GM23248 (cell line): ENCODE data around the gene TOM1L1. TPM values are rescaled to one million over a fixed set of nuclear protein-coding genes. Genes with fewer than 3 reads are reported as not detected.

Experiments used
- DNase-seq: peaks from one replicate; pipeline ENCODE4 v3.0.0-alpha.2; 2015
- H2AFZ ChIP-seq: fragments of 200-600 bp; sonication (generic); 2 replicates; pipeline ENCODE4 v1.6.1; 2016; ENCODE audit warnings: antibody characterized with exemption
- H3F3A ChIP-seq: fragments of 200-600 bp; sonication (generic); 2 replicates; pipeline ENCODE4 v1.6.1; 2016; ENCODE audit warnings: mild to moderate bottlenecking, antibody characterized with exemption, mixed run types; ENCODE audit not compliant: insufficient read depth
- H3K27ac ChIP-seq: fragments of 200-600 bp; sonication (generic); 2 replicates; pipeline ENCODE4 v1.5.1; 2016; ENCODE audit warnings: mild to moderate bottlenecking
- H3K27me3 ChIP-seq: fragments of 200-600 bp; sonication (generic); replicated peaks from 2 replicates; pipeline ENCODE4 v1.6.1; 2016; ENCODE audit warnings: mild to moderate bottlenecking; ENCODE audit not compliant: insufficient read depth
- H3K36me3 ChIP-seq: fragments of 200-600 bp; sonication (generic); 2 replicates; pipeline ENCODE4 v1.6.1; 2016; ENCODE audit warnings: low read depth, mild to moderate bottlenecking
- H3K4me1 ChIP-seq: fragments of 200-600 bp; sonication (generic); 2 replicates; pipeline ENCODE4 v1.6.1; 2016; ENCODE audit warnings: mild to moderate bottlenecking; ENCODE audit not compliant: insufficient read depth
- H3K4me2 ChIP-seq: fragments of 200-600 bp; sonication (generic); one replicate; pipeline ENCODE4 v1.6.1; 2016; ENCODE audit warnings: mild to moderate bottlenecking; ENCODE audit not compliant: unreplicated experiment
- H3K4me3 ChIP-seq: fragments of 200-600 bp; sonication (generic); 2 replicates; pipeline ENCODE4 v1.5.1; 2016; ENCODE audit warnings: mild to moderate bottlenecking
- H3K79me2 ChIP-seq: fragments of 200-600 bp; sonication (generic); 2 replicates; pipeline ENCODE4 v1.6.1; 2016; ENCODE audit warnings: mild to moderate bottlenecking; ENCODE audit not compliant: insufficient read depth
- H3K9ac ChIP-seq: fragments of 200-600 bp; sonication (generic); 2 replicates; pipeline ENCODE4 v1.6.1; 2016; ENCODE audit warnings: mild to moderate bottlenecking
- H3K9me2 ChIP-seq: fragments of 200-600 bp; sonication (generic); 2 replicates; pipeline ENCODE4 v1.6.1; 2016; ENCODE audit warnings: mixed run types, mild to moderate bottlenecking, moderate library complexity; ENCODE audit not compliant: insufficient read depth
- H3K9me3 ChIP-seq: fragments of 200-600 bp; sonication (generic); one replicate; pipeline ENCODE4 v1.6.1; 2017; ENCODE audit warnings: low read depth
- H4K20me1 ChIP-seq: fragments of 200-600 bp; sonication (generic); 2 replicates; pipeline ENCODE4 v1.6.0; 2016; ENCODE audit not compliant: insufficient read depth
- EZH2 ChIP-seq: fragments of 200-600 bp; sonication (generic); IDR thresholded peaks from 2 replicates; pipeline ENCODE4 v1.6.1; 2018; ENCODE audit warnings: antibody characterized with exemption, mild to moderate bottlenecking; ENCODE audit not compliant: insufficient read depth, poor library complexity, severe bottlenecking
- EZH2phosphoT487 ChIP-seq: fragments of 200-600 bp; sonication (generic); IDR thresholded peaks from 2 replicates; pipeline ENCODE4 v1.6.1; 2018; ENCODE audit warnings: antibody characterized with exemption, moderate library complexity, mild to moderate bottlenecking, low read depth; ENCODE audit not compliant: insufficient read depth
- WGBS, 2 experiments: methylation state at CpG; one replicate each; pipeline ENCODE4 v1.1.6; 2015 to 2017; ENCODE audit warnings: low lambda C conversion rate in 2 of 2, low coverage in 1 of 2; ENCODE audit errors: missing lambda C conversion rate in 2 of 2; 5-methylcytosine and 5-hydroxymethylcytosine counted together
- in situ Hi-C: fragments of 300-500 bp; cut with MboI; formaldehyde crosslinking; loops from 2 replicates; pipeline ENCODE4 v1.15.0; 2020
- polyA plus RNA-seq: library from polyadenylated mRNA; unstranded; fragments of >200 nt; fragmentation: Nextera tagmentation; extraction: Ambion mirVana; gene quantifications from 2 replicates; pipeline ENCODE4 v1.2.1, GENCODE V29; 2016
- total RNA-seq: library from RNA; depleted of rRNA; stranded (reverse); fragments of >200 nt; shearing (Covaris generic); gene quantifications from 2 replicates; pipeline ENCODE4 v1.2.3, GENCODE V29; 2014

Gene TOM1L1
- total and polyA plus RNA-seq, 2 experiments from 2014 or later = 5.5 to 13.1 TPM

- DNase-seq = peak; percentile 97
- TF ChIP-seq EZH2phosphoT487 (no peak), EZH2 (no peak)
- Histone ChIP-seq H3K4me2 (peak within 1 kb of the TSS; percentile 93), H3K9me2 (no peaks in the 10 kb centered on the region), H3F3A (0 out of 2 replicates have a peak, but pooled peaks cover 7% of the 10 kb centered on the region), H3K4me1 (peaks cover 13% of the 10 kb centered on the region), H3K27me3 (no peaks in the 10 kb centered on the region), H3K36me3 (peaks cover 13% of the 10 kb centered on the region), H3K27ac (peak within 1 kb of the TSS; percentile 82), H3K4me3 (peak within 1 kb of the TSS; percentile 96), H3K79me2 (peaks cover 69% of the 10 kb centered on the region), H4K20me1 (no peaks in the 10 kb centered on the region), H3K9ac (peak within 1 kb of the TSS; percentile 92), H2AFZ (peak within 1 kb of the TSS; percentile 99), H3K9me3 (no peaks in the 10 kb centered on the region)
- 1 to 2% methylated on average over 52 to 57 of the region's 57 CpGs for WGBS, 2 experiments
- in situ Hi-C loops = no loop called here
Measured at GRCh38 chr17:54968262-54968987, 67.8 kb downstream of the TOM1L1 start, which contains the start of the genes COX11 and STXBP4. Gene COX11 (minus strand): TSS chr17:54968654. CDS start chr17:54968646, 8 bp downstream. Gene STXBP4 (plus strand): TSS chr17:54968765. CDS start chr17:54986220, 17,455 bp downstream.

GRCh38 chr17:54968988-54969332, 68.3 kb downstream of the TOM1L1 start:
- Histone ChIP-seq H3K36me3 (peaks cover 7% of the 10 kb centered on the region), H4K20me1 (no peaks in the 10 kb centered on the region), H3K27ac (peak overlapping the region; percentile 82), H3K27me3 (no peaks in the 10 kb centered on the region), H3K9me2 (no peaks in the 10 kb centered on the region), H3K9me3 (no peaks in the 10 kb centered on the region), H3K4me3 (peak overlapping the region; percentile 96), H3K79me2 (peaks cover 75% of the 10 kb centered on the region), H3K4me1 (peaks cover 13% of the 10 kb centered on the region), H2AFZ (peak overlapping the region; percentile 99), H3F3A (0 out of 2 replicates have a peak, but pooled peaks cover 7% of the 10 kb centered on the region), H3K9ac (peak overlapping the region; percentile 92), H3K4me2 (peak overlapping the region; percentile 93)
- 0% methylated on average over 13 of the region's 13 CpGs for WGBS, 2 experiments
- in situ Hi-C loops = no loop called here
- TF ChIP-seq EZH2phosphoT487 = no peak
- no peak for TF ChIP-seq EZH2
- DNase-seq = peak; percentile 66

DNA sequence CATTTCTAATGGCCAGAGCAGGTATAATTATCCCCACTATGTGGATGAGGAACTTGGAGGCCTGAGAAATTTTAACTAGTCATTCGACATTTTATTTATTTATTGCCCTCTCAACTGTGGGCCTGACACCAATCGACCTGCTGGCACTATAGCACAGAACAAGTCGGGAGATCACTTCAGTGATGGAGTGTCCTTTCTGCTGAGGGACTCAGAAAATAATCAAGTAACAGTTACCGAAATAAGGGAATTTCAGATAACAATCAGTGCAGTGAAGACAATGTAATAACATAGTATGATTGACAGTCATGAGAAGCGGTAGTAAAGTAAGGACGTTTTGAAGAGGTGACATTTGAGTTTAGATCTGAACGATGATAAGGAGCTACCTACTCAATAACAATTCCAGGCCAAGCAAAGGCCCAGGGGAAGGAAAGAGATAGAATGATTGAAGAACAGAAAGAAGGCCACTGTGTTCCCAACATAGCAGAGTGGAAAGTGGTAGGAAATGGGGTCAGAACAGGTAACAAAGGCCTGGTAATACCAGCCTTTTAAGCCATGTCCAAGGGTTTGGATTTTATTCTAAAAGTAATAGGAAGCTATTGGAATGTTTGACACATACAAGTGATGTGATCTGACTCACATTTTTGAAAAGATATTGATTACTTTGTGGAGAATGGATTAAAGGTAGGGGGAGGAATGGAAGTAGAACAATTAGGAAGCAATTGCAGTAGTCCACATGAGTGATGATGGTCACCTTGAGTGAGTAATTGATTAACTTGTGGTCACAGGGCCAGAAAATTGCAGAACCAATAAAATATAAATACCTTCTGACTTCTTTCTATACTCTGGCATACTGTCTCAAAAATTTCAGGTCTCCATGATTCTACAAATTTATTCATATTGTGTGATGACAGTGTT, 69.3 kb downstream of the TOM1L1 start:
- Histone ChIP-seq H3K4me2 (peak overlapping the region; percentile 93), H3F3A (0 out of 2 replicates have a peak, but pooled peaks cover 7% of the 10 kb centered on the region), H3K27me3 (no peaks in the 10 kb centered on the region), H3K9me2 (no peaks in the 10 kb centered on the region), H3K9me3 (no peaks in the 10 kb centered on the region), H3K36me3 (no peaks in the 10 kb centered on the region), H4K20me1 (no peaks in the 10 kb centered on the region), H2AFZ (peak overlapping the region; percentile 99), H3K4me1 (peaks cover 13% of the 10 kb centered on the region), H3K79me2 (peaks cover 75% of the 10 kb centered on the region), H3K4me3 (peak overlapping the region; percentile 96), H3K27ac (peak overlapping the region; percentile 82), H3K9ac (peak overlapping the region; percentile 92)
- WGBS, 2 experiments = 70 to 73% methylated on average over 7 of the region's 7 CpGs
- DNase-seq = no peak
- in situ Hi-C loops = no loop called here
- TF ChIP-seq EZH2 (no peak), EZH2phosphoT487 (no peak)

DNA sequence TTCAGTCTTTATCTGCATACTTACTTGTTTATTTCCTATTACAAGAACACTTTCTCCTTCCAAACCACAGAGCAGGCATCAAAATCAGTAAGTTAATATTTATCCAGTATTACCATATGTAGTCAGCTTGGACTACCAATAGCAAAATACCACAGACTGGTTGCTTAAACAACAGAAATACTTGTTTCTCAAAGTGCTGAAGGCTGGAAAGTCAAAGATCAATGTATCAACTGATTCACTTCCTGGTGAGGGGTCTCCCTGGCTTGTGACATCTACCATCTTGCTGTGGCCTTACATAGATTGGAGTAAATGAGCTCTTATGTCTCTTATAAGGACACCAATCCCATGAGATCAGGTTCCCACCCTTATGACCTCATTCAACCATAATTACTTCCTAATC, 70.5 kb downstream of the TOM1L1 start:
- Histone ChIP-seq H3K9me3 (no peaks in the 10 kb centered on the region), H3K4me1 (peaks cover 13% of the 10 kb centered on the region), H3K27ac (no peak overlapping the region), H3K27me3 (no peaks in the 10 kb centered on the region), H3K4me3 (no peak overlapping the region), H3K36me3 (no peaks in the 10 kb centered on the region), H2AFZ (no peak overlapping the region), H3K4me2 (no peak overlapping the region), H4K20me1 (no peaks in the 10 kb centered on the region), H3K9ac (no peak overlapping the region), H3K9me2 (no peaks in the 10 kb centered on the region), H3F3A (0 out of 2 replicates have a peak, but pooled peaks cover 7% of the 10 kb centered on the region), H3K79me2 (peaks cover 65% of the 10 kb centered on the region)
- TF ChIP-seq EZH2 (no peak), EZH2phosphoT487 (no peak)
- DNase-seq = no peak
- in situ Hi-C loops = no loop called here
